ENCODE data around the gene ROBO1.
"Not testable (repeated sequence)": the region's sequence is repeated elsewhere in the genome, so short reads cannot be mapped to it uniquely, and the experiment has no call there.

ROBO1 gene

DNA sequence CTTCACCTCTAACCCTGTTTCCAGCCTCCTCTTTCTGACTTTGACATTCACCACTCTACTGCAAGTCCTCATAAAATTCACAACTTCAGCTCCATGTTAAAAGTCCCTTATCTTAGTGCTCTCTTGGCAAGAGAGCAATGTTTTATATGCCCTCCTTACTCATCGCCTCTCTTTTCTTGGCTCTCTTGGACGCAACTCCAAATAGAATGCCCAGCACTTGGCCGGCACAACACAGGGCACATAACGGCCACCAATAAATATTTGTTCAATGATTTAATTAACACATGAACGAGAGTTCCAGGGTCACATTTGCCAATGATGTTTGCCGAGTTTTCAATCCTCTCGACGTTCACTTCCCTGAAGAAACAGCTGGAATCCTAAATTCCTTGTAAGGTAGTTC lies 401.4 kb downstream of the ROBO1 start:
- DNase-seq: no peak

DNA sequence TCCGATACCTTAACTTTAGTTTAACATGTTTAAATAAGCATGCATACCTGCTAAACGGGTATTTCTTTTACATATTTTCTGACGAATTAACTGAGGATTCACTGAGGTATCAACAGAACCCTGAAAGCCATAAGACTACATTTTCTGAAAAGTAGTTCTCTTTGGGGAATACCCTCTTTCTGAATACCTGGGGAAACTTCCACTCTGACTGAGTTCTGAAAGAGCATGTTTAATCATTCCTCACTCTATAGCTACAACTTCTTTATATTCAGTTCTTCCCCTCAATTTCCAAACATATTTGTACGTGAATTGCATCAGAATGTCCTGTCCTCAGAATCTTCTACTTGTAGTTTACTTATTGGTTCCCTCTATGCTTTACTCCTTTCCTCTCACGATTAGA lies 403.0 kb downstream of the ROBO1 start:
- no peak for DNase-seq

DNA sequence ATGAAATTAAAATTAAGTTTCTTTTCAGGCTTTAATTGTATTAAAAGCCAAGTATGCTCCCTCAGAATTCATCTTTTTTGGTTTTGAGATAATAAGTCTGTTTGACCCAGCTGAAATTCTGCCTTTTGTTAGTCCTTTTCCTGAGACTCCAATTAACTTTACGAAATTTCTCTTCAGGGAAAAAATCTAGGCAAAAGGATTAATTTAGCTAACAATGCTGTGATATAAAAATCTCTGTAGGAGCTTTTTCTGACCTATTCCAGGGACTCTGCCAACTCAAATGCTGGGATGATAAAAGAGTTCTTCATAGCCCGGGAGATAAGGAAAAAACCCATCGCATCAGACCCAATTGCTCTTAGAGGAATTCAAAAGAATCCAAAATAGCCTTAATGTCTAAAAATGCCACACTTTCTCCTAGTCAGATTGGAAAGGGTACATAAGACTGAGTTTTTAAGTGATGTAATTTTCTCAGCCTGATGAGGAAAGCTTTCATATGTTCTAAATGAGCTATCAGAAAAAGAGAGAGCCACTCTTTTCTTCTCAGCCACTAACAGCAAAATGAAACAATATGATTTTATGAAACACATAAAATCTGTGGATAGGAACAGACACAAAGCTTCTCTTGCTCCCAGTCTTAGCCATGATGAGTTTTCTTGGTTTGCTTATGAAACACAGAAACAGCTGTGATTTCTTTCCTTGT lies 405.1 kb downstream of the ROBO1 start:
- no peak for DNase-seq

GRCh38 chr3:79361748-79362378 lies 405.9 kb downstream of the ROBO1 start:
- no peak for DNase-seq

DNA sequence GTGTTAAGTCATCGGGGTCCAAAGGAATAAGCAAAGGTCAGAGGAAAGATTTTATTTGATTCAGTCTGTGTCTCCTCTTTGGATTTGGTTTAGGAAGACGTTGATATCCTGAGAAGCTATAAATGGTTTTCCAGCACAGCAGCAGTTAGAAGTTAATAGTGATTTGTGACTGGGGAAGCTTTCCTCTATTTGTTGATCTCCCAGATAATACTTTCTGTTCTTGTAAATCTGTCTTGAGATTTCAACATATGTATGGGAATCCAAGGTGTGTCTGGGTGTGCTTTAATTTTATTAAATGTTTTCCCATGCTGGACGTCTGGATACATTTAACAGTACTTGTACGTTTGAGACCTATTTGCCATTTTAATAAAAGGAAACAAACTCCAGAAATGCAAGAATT lies 409.5 kb downstream of the ROBO1 start:
- DNase-seq: no peak

- no peak for DNase-seq
Measured at GRCh38 chr3:79354179-79354688, 413.6 kb downstream of the ROBO1 start.

DNA sequence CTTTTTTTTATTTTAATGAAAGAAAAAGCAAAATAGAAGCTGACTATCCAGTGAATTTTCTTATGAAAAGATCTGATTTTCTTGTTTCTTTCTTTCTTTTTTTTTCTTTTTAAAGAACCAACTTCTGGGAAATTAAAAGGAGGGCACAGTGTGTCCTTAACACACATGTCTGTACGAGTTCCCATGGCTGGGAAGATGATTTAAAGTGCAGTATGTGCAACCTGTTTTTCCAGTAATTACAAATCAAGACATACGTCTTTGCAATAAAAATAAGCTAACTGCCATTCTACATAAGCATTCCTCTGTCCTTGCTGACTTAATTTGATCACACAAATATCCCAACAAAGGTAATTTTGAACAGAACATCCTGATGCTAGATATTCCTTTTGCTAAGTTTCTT lies 416.1 kb downstream of the ROBO1 start:
- no peak for DNase-seq

DNA sequence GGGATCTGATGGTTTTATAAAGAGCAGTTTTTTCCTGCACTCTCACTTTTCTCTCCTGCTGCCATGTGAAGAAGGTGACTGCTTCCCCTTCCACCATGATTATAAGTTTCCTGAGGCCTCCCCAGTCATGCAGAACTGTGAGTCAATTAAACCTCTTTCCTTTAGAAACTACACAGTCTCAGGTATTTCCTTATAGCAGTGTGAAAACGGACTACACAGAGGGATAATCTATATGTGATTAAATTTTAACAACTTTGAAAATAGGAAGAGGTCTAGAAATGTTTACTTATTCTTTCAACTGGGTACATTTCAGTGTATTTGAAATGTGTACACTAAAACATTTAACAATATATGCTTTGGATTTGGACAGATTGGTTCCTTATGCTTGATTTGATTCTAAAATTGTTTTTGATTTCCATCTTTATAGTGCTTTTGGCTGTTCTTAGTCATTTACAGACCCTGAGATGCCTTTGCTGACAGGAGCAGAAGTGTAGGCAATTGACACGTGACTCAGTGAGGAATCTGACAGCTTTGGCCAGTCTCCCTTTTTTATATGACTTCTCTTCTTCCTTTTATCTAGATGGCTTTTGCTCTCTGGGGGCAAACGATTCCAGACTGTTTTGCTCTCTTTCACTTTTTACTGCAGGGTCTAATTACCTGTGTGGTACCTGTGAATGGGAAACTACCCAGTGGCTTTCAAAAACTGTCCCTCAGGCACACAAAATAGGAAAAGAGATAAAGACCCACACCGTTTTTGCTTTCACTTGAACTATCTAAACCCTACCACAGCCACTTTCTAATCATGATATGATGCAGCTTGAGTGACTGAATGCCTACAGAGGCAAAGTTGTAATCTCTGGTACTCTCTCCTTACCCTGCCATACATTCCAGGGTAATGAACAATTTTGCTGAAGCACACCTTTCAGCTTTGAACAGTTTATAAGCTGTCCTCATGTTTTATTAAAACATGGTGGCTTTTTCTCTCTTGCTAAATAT lies 422.6 kb downstream of the ROBO1 start:
- peak; percentile 54 for DNase-seq

GRCh38 chr3:79341961-79342360 lies 425.8 kb downstream of the ROBO1 start:
- DNase-seq: no peak

- DNase-seq: no peak
Measured at GRCh38 chr3:79339846-79340245, 428.0 kb downstream of the ROBO1 start.

DNA sequence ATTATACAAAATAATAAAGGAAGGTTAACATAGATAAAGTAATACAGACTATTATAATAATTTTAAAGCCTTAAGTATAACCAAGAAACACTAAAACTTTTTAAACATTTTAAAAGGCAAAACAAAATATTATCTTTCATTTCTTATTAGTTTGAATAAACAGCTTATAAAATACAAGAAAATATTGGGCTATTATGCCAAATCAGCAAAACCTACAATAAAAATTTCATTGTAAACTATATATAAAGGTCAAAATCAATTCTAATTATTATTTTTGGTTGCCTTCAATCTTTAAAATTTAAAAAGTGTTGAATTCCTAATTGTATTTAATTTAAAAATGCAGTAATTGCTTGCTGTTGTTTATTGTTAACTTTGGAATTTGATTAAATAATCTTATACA lies 430.0 kb downstream of the ROBO1 start:
- no peak for DNase-seq

DNA sequence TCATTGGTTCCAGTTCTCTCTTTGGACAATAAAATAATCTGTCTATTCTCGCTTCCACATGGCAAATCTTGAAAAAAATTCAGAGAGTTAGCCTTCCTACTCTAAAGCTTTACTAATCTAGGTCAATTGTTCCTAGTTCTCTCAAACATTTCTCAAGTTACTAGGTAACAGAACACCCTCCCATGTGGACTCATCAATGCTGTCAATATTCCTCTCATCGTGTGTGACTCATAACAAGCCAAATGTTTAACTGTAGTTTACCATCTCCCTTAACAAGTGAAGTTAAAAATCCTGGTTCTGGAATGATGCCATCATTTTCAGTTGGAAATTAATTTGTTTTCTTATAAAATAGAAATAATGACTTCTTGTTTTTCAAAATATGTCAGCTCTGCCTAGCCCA lies 438.6 kb downstream of the ROBO1 start:
- DNase-seq: no peak

GRCh38 chr3:79326642-79327041 lies 441.2 kb downstream of the ROBO1 start:
- DNase-seq: no peak

DNA sequence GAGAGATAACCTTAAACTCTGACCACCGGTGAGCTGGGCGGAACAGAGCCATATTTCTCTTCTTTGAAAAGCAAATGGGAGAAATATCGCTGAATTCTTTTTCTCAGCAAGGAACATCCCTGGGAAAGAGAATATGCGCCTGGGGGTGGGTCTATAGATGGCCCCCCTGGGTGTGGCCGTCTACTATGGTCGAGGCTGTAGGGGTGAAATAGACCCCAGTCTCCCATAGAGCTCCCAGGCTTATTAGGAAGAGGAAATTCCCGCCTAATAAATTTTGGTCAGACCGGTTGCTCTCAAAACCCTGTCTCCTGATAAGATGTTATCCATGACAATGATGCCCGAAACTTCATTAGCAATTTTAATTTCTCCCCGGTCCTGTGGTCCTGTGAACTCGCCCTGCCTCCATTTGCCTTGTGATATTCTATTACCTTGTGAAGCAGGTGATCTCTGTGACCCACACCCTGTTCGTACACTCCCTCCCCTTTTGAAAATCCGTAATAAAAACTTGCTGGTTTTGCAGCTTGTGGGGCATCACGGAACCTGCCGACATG lies 441.9 kb downstream of the ROBO1 start:
- DNase-seq: not testable (repeated sequence)

GRCh38 chr3:79317551-79318518 lies 450.0 kb downstream of the ROBO1 start:
- DNase-seq: no peak

DNA sequence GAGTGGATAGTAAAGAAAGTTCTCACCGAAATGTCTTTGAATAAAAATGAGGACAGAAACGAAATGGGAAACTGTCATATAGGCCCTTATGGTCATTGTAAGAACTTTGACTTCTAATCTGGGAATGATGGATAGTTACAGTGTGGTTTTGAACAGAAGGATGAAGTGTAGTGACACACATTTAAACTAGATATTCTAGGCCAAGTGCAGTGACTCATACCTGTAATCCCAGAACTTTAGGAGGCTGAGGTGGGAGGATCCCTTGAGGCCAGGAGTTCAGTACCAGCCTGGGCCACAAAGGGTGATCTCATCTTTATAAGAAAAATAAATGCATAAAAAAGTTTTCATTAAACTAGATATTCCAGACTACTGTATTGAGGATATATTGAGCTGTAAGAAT lies 452.8 kb downstream of the ROBO1 start:
- no peak for DNase-seq

GRCh38 chr3:79314544-79314943 lies 453.3 kb downstream of the ROBO1 start:
- DNase-seq: no peak

- DNase-seq: no peak
Measured at GRCh38 chr3:79310016-79310415, 457.8 kb downstream of the ROBO1 start.

DNA sequence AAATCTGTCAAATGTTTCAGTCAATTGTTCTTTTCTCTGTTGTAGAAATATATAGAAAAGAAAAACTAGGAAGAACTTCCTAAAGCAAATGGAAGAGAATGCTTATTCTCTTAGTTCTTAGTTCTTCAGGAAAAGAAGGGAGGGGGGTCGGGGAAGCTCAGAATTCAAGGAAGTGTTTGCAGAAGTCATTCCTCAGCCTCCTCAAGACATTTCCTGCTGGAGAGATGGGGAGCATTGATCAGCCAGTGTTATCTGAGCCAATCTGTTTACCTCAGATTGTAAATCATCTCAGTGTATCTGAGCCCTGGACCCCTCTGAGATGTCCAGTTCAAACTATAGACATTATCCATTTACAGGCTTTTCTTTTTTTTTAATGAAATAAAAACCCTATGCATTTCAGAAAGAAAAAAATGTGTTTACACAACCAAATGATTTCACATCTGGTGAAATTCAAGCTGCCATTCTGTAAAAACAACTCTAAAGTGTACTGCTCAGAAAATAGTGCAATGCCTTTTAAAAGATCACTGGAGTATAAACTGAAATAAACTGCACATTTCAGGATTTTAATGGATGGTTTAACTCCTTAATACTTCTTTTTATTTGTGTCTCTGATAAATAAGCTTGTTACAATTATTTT lies 460.7 kb downstream of the ROBO1 start:
- DNase-seq: no peak

- DNase-seq: not testable (repeated sequence)
Measured at GRCh38 chr3:79299949-79300635, 467.7 kb downstream of the ROBO1 start.

Data from islet precursor cell (in vitro differentiated cells).